Neutrophil (primary cell): ENCODE results near the gene FHL1.

Source experiments
- H3K27ac ChIP-seq: fragments of 200-600 bp; sonication (generic); 2 replicates; pipeline ENCODE4 v1.5.1; 2016; ENCODE audit warnings: mild to moderate bottlenecking, moderate library complexity
- H3K27me3 ChIP-seq: fragments of 200-600 bp; sonication (generic); 2 replicates; pipeline ENCODE4 v1.6.0; 2016; ENCODE audit warnings: mild to moderate bottlenecking
- H3K36me3 ChIP-seq: fragments of 200-600 bp; sonication (generic); 2 replicates; pipeline ENCODE4 v1.5.1; 2017
- H3K4me1 ChIP-seq, 2 experiments: fragments of 200-600 bp in 1 of 2; sonication (generic) in 1 of 2; 1 replicate in 1 of 2; 2 replicates in 1 of 2; pipeline versions ENCODE4 v1.5.1 to v1.6.1; 2013 to 2016; ENCODE audit warnings: low read depth in 1 of 2, low read length in 1 of 2, mild to moderate bottlenecking in 1 of 2, moderate library complexity in 1 of 2; ENCODE audit not compliant: control insufficient read depth in 1 of 2, insufficient read depth in 1 of 2
- H3K4me3 ChIP-seq, 2 experiments: fragments of 200-600 bp in 1 of 2; sonication (generic) in 1 of 2; 1 replicate in 1 of 2; 2 replicates in 1 of 2; pipeline ENCODE4 v1.5.1; 2013 to 2016; ENCODE audit warnings: low read depth in 1 of 2, low read length in 1 of 2, mild to moderate bottlenecking in 1 of 2, moderate library complexity in 1 of 2
- H3K9me3 ChIP-seq: fragments of 200-600 bp; sonication (generic); 2 replicates; pipeline ENCODE4 v1.5.1; 2016
- CTCF ChIP-seq: fragments of 200-600 bp; sonication (generic); IDR thresholded peaks from 2 replicates; pipeline ENCODE4 v1.5.1; 2016; ENCODE audit warnings: antibody characterized with exemption

FHL1 gene

GRCh38 chrX:136209016-136209738, 61.8 kb downstream of the FHL1 start:
- H3K9me3 ChIP-seq: no peaks in the 10 kb centered on the region
- H3K27ac ChIP-seq: no peak overlapping the region
- H3K27me3 ChIP-seq: no peaks in the 10 kb centered on the region
- no peaks in the 10 kb centered on the region for H3K36me3 ChIP-seq
- TF ChIP-seq CTCF: no peak
- no peak overlapping the region for H3K4me3 ChIP-seq
- H3K4me1 ChIP-seq: peaks cover 10 to 14% of the 10 kb centered on the region in 2 experiments

- no peaks in the 10 kb centered on the region for H3K27me3 ChIP-seq
- H3K4me1 ChIP-seq: peaks cover 10 to 14% of the 10 kb centered on the region in 2 experiments
- H3K4me3 ChIP-seq: no peak overlapping the region
- H3K9me3 ChIP-seq: no peaks in the 10 kb centered on the region
- H3K27ac ChIP-seq: no peak overlapping the region
- no peaks in the 10 kb centered on the region for H3K36me3 ChIP-seq
- TF ChIP-seq CTCF: no peak
Measured at GRCh38 chrX:136209751-136210150, 62.4 kb downstream of the FHL1 start.

GRCh38 chrX:136210243-136210642, 62.9 kb downstream of the FHL1 start:
- Histone ChIP-seq H3K4me1 (peaks cover 10 to 14% of the 10 kb centered on the region in 2 experiments), H3K27me3 (no peaks in the 10 kb centered on the region), H3K36me3 (no peaks in the 10 kb centered on the region), H3K9me3 (no peaks in the 10 kb centered on the region), H3K4me3 (peak overlapping the region in 1 of 2 experiments; percentile 18), H3K27ac (peak overlapping the region; percentile 53)
- no peak for TF ChIP-seq CTCF

GRCh38 chrX:136210806-136211205, 63.5 kb downstream of the FHL1 start:
- peaks cover 10 to 14% of the 10 kb centered on the region in 2 experiments for H3K4me1 ChIP-seq
- H3K9me3 ChIP-seq: no peaks in the 10 kb centered on the region
- H3K4me3 ChIP-seq: peak overlapping the region in 1 of 2 experiments; percentile 18
- H3K36me3 ChIP-seq: no peaks in the 10 kb centered on the region
- peak overlapping the region; percentile 53 for H3K27ac ChIP-seq
- no peaks in the 10 kb centered on the region for H3K27me3 ChIP-seq
- TF ChIP-seq CTCF: no peak

GRCh38 chrX:136211766-136212556, 64.6 kb downstream of the FHL1 start:
- no peaks in the 10 kb centered on the region for H3K27me3 ChIP-seq
- no peak overlapping the region for H3K27ac ChIP-seq
- no peaks in the 10 kb centered on the region for H3K36me3 ChIP-seq
- no peaks in the 10 kb centered on the region for H3K9me3 ChIP-seq
- H3K4me1 ChIP-seq: peaks cover 10 to 14% of the 10 kb centered on the region in 2 experiments
- no peak for TF ChIP-seq CTCF
- H3K4me3 ChIP-seq: no peak overlapping the region
